Psoas muscle (tissue), 8 donors: ENCODE results near the gene MPPE1. TPM values are rescaled to one million over a fixed set of nuclear protein-coding genes. Genes with fewer than 3 reads are reported as not detected.

Experiments used
- ATAC-seq, 4 donors: fragments of 200-7000 bp; cut with Tn5 transposase; one replicate each; pipeline ENCODE4 v1.9.1; 2020; ENCODE audit warnings: moderate library complexity in 3 of 4, mild to moderate bottlenecking in 2 of 4
- DNase-seq, 2 donors: peaks; one replicate each; pipeline ENCODE4 v3.0.0-alpha.2; 2020
- H3K27ac ChIP-seq: fragments of 200-600 bp; one replicate; pipeline ENCODE4 v1.8.0; 2022
- H3K27me3 ChIP-seq, 3 donors: fragments of 200-600 bp in 1 of 3; one replicate each; pipeline versions ENCODE4 v1.6.1 to v1.8.0; 2013 to 2022; ENCODE audit warnings: low read length in 2 of 3, mild to moderate bottlenecking in 2 of 3, moderate library complexity in 1 of 3; ENCODE audit not compliant: insufficient read depth in 3 of 3
- H3K36me3 ChIP-seq, 2 donors: fragments of 200-600 bp in 1 of 2; one replicate each; pipeline versions ENCODE4 v1.6.1 to v1.8.0; 2013 to 2022; ENCODE audit warnings: low read depth in 1 of 2, mild to moderate bottlenecking in 1 of 2, moderate library complexity in 1 of 2; ENCODE audit not compliant: insufficient read depth in 1 of 2
- H3K4me1 ChIP-seq: fragments of 200-600 bp; one replicate; pipeline ENCODE4 v1.8.0; 2022
- H3K4me3 ChIP-seq: fragments of 200-600 bp; one replicate; pipeline ENCODE4 v1.8.0; 2022; ENCODE audit warnings: mild to moderate bottlenecking
- H3K9me3 ChIP-seq: fragments of 200-600 bp; one replicate; pipeline ENCODE4 v1.8.0; 2022
- CTCF ChIP-seq: fragments of 200-600 bp; IDR thresholded peaks from one replicate; pipeline ENCODE4 v1.8.0; 2022; ENCODE audit warnings: antibody characterized with exemption
- WGBS, 3 donors: extraction: QIAGEN DNeasy Blood & Tissue Kit; methylation state at CpG; one replicate each; pipeline versions ENCODE4 v1.1.6 to v1.1.7; 2013; 5-methylcytosine and 5-hydroxymethylcytosine counted together
- intact Hi-C, 2 donors: fragments of 100-400 bp; cut with DNase I; formaldehyde crosslinking; loops; one replicate each; pipeline versions ENCODE4 v1.11.0 to v1.14.2; 2022
- polyA plus RNA-seq, 3 donors: library from polyadenylated mRNA; stranded (reverse); fragments of 200-250 nt; gene quantifications; one replicate each; pipeline ENCODE4 v1.2.3, GENCODE V29; 2013
- total RNA-seq, 4 donors: library from RNA; stranded (reverse); fragmentation: NEBNext Ultra II Directional in 2 of 4; extraction: Animal tissue kit (Norgen Biotek cat#: 25700) in 2 of 4; gene quantifications; one replicate each; pipeline versions ENCODE4 v1.2.1 to v1.2.4, GENCODE V29; 2021 to 2023
- donor health status: healthy with polysubstance abuse.
- donor health status: DM: no; HTN: no; CAD: no; lungs with moderate emphysema.
- donor health status: Bipolar disorder and iron deficiency.
- donor health status: healthy.
- donor health status: DM: yes; HTN: yes; CAD: no.
- donor health status: DM: no; HTN: no; CAD: no.
- donor health status: DM: no; HTN: no; CAD: no.
- donor health status: DM: yes; HTN: yes; CAD: no.

The MPPE1 gene
- total and polyA plus RNA-seq, 7 donors, result 20.2 to 44.0 (median 26.5) TPM

GRCh38 chr18:11905613-11906012 lies 2.5 kb downstream of the MPPE1 start:
- no peak for TF ChIP-seq CTCF
- DNase-seq, result no peak
- Histone ChIP-seq H3K36me3 (peaks cover 0 to 44% of the 10 kb centered on the region in 2 donors), H3K9me3 (no peaks in the 10 kb centered on the region), H3K4me1 (peaks cover 18% of the 10 kb centered on the region), H3K27me3 (no peaks in the 10 kb centered on the region), H3K4me3 (no peak overlapping the region), H3K27ac (peak overlapping the region; percentile 46)
- WGBS, 3 donors, result 72 to 80% (median 73%) methylated on average over 4 of the region's 4 CpGs
- intact Hi-C loops, result loop anchor here in 1 of 2 donors (5.0 kb wide), 1 partner anchor 48 kb away; no protein-coding TSS in a partner anchor
- ATAC-seq, result no peak

GRCh38 chr18:11902522-11903292 lies 5.4 kb downstream of the MPPE1 start:
- ATAC-seq (no peak), DNase-seq (no peak)
- WGBS, 3 donors, result 59 to 68% (median 60%) methylated on average over 7 of the region's 7 CpGs
- H3K27ac ChIP-seq, result no peak overlapping the region
- peaks cover 0 to 51% of the 10 kb centered on the region in 2 donors for H3K36me3 ChIP-seq
- TF ChIP-seq CTCF, result no peak
- H3K9me3 ChIP-seq, result no peaks in the 10 kb centered on the region
- H3K27me3 ChIP-seq, result no peaks in the 10 kb centered on the region
- intact Hi-C loops, result no loop called here
- H3K4me3 ChIP-seq, result no peak overlapping the region
- peaks cover 9% of the 10 kb centered on the region for H3K4me1 ChIP-seq

- Histone ChIP-seq H3K36me3 (peaks cover 0 to 58% of the 10 kb centered on the region in 2 donors), H3K27me3 (no peaks in the 10 kb centered on the region), H3K4me3 (no peak overlapping the region), H3K9me3 (no peaks in the 10 kb centered on the region), H3K4me1 (peaks cover 2% of the 10 kb centered on the region), H3K27ac (no peak overlapping the region)
- WGBS, 3 donors, result 85 to 89% (median 86%) methylated on average over 5 of the region's 5 CpGs
- intact Hi-C loops, result no loop called here
- DNase-seq (no peak), ATAC-seq (no peak)
- TF ChIP-seq CTCF, result no peak
Measured at GRCh38 chr18:11901826-11902438, 6.2 kb downstream of the MPPE1 start.

- H3K27ac ChIP-seq, result no peak overlapping the region
- no peak for DNase-seq
- TF ChIP-seq CTCF, result no peak
- no peak overlapping the region for H3K4me3 ChIP-seq
- no peaks in the 10 kb centered on the region for H3K9me3 ChIP-seq
- intact Hi-C loops, result no loop called here
- no peaks in the 10 kb centered on the region for H3K4me1 ChIP-seq
- 94 to 98% (median 97%) methylated on average over 3 of the region's 3 CpGs for WGBS, 3 donors
- no peak for ATAC-seq
- H3K27me3 ChIP-seq, result no peaks in the 10 kb centered on the region
- H3K36me3 ChIP-seq, result peaks cover 0 to 61% of the 10 kb centered on the region in 2 donors
Measured at GRCh38 chr18:11899063-11899462, 9.1 kb downstream of the MPPE1 start.
